OCI-LY7 (cell line): Measurements from ENCODE around the gene KCND3. TPM values are rescaled to one million over a fixed set of nuclear protein-coding genes. Genes with fewer than 3 reads are reported as not detected.

Experiments used
- BruUV-seq: library from RNA; stranded (reverse); fragments of 400-500 nt; replicated peaks from 2 replicates; lab custom pipeline; 2021; lab: Mats Ljungman, UMichigan
- CTCF ChIA-PET: fragments of 300-600 bp; sonication (Branson Sonifier 250); formaldehyde crosslinking; loops from one replicate; lab custom pipeline; 2022; ENCODE audit warnings: antibody characterized with exemption; ENCODE audit not compliant: unreplicated experiment; lab: Charles Lee
- POLR2A ChIA-PET: fragments of 300-600 bp; sonication (Branson Sonifier 250); formaldehyde crosslinking; loops from one replicate; lab custom pipeline; 2022; ENCODE audit warnings: antibody characterized with exemption; lab: Charles Lee
- DNase-seq: peaks from one replicate; pipeline ENCODE4 v3.0.0-alpha.2; 2015; ENCODE audit warnings: low spot score
- H2AFZ ChIP-seq: fragments of 200-600 bp; sonication (generic), shearing (Covaris generic); 2 replicates; pipeline ENCODE4 v1.6.1; 2014; ENCODE audit warnings: mild to moderate bottlenecking, antibody characterized with exemption, low read length, moderate library complexity
- H3K27ac ChIP-seq: fragments of 200-600 bp; sonication (generic); 2 replicates; pipeline ENCODE4 v1.5.1; 2014; ENCODE audit warnings: mixed run types, low read depth, mild to moderate bottlenecking, moderate library complexity, low read length, inconsistent platforms; ENCODE audit not compliant: poor library complexity, severe bottlenecking
- H3K36me3 ChIP-seq: fragments of 200-600 bp; sonication (generic); 2 replicates; pipeline ENCODE4 v1.6.1; 2014; ENCODE audit warnings: mild to moderate bottlenecking, antibody characterized with exemption, low read length, moderate library complexity, mixed read lengths; ENCODE audit not compliant: insufficient read depth
- H3K4me1 ChIP-seq: fragments of 200-600 bp; sonication (generic); 2 replicates; pipeline ENCODE4 v1.5.1; 2014; ENCODE audit warnings: mild to moderate bottlenecking, low read length; ENCODE audit not compliant: insufficient read depth, poor library complexity, severe bottlenecking
- H3K4me2 ChIP-seq: fragments of 200-600 bp; sonication (generic); 2 replicates; pipeline ENCODE4 v1.6.1; 2014; ENCODE audit warnings: mild to moderate bottlenecking, low read length
- H3K4me3 ChIP-seq: fragments of 200-600 bp; sonication (generic); 2 replicates; pipeline ENCODE4 v1.5.1; 2014; ENCODE audit warnings: mild to moderate bottlenecking, low read depth, low read length; ENCODE audit not compliant: poor library complexity, severe bottlenecking
- H3K79me2 ChIP-seq: fragments of 200-600 bp; sonication (generic); 2 replicates; pipeline ENCODE4 v1.6.1; 2016; ENCODE audit warnings: low read depth, mild to moderate bottlenecking, low read length, moderate library complexity, mixed read lengths; ENCODE audit not compliant: insufficient read depth
- H3K9me2 ChIP-seq: fragments of 200-600 bp; sonication (generic); 2 replicates; pipeline ENCODE4 v1.6.1; 2016; ENCODE audit warnings: mild to moderate bottlenecking, low read length, mixed read lengths; ENCODE audit not compliant: insufficient read depth
- H3K9me3 ChIP-seq: fragments of 200-600 bp; sonication (generic); 2 replicates; pipeline ENCODE4 v1.6.1; 2014; ENCODE audit warnings: mild to moderate bottlenecking, mixed run types, low read length, mixed read lengths
- H4K20me1 ChIP-seq: fragments of 200-600 bp; sonication (generic); 2 replicates; pipeline ENCODE4 v1.6.1; 2014; ENCODE audit warnings: mild to moderate bottlenecking, antibody characterized with exemption, low read length, moderate library complexity, mixed read lengths; ENCODE audit not compliant: insufficient read depth
- EZH2phosphoT487 ChIP-seq: fragments of 200-600 bp; sonication (generic); IDR thresholded peaks from 2 replicates; pipeline ENCODE4 v1.6.1; 2018; ENCODE audit warnings: low read depth, borderline replicate concordance, mild to moderate bottlenecking, mixed run types, antibody characterized with exemption, low read length, moderate library complexity, mixed read lengths
- intact Hi-C: fragments of 100-400 bp; cut with micrococcal nuclease; formaldehyde crosslinking; loops from one replicate; pipeline ENCODE4 v1.10.0; 2022; ENCODE audit not compliant: unreplicated experiment
- total RNA-seq, 2 experiments: library from RNA; depleted of rRNA in 1 of 2; stranded (reverse); fragments of >200 nt in 1 of 2; shearing (Covaris generic) in 1 of 2; gene quantifications; 2 replicates each; pipeline ENCODE4 v1.2.3, GENCODE V29; 2014 to 2022
- TF ChIP-seq, protein P1 (sequence below): fragments of 200-600 bp; sonication (generic); conservative IDR thresholded peaks from 2 replicates; pipeline ENCODE4 v1.5.1; 2014; ENCODE audit warnings: mild to moderate bottlenecking, antibody characterized with exemption, low read length, moderate library complexity, mixed read lengths

Gene KCND3
- total RNA-seq, 2 experiments from 2014 or later: not detected

DNA sequence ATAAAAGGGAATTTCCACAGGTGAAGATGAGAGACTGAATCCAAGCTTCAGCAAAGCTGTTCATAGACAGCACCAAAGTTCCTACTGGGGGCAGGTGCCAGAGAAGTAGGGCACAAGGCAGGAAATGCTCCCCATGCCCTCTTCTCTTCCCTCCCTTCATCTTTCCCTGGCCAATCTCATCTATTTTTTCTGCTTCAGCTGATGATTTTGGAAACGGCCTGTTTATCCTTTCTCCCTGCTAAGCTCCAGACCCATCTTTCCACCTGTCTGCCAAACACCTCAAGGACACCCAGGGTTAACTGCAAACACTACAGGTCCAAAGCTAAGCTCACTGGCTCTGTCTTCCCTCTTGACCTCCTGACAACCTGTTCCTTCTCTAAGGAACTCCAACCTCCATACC, 18.1 kb downstream of the KCND3 start:
- no peaks in the 10 kb centered on the region for H4K20me1 ChIP-seq
- no peaks in the 10 kb centered on the region for H3K36me3 ChIP-seq
- no peak overlapping the region for H3K4me3 ChIP-seq
- no peaks in the 10 kb centered on the region for H3K9me3 ChIP-seq
- no peak overlapping the region for H2AFZ ChIP-seq
- ChIA-PET POLR2A (interaction anchor here (0.7 to 0.9 kb wide), 2 partner anchors 10 to 70 kb away, joined by 3 to 6 read pairs; no protein-coding TSS in a partner anchor), CTCF (no interaction called here)
- TF ChIP-seq, protein P1, sequence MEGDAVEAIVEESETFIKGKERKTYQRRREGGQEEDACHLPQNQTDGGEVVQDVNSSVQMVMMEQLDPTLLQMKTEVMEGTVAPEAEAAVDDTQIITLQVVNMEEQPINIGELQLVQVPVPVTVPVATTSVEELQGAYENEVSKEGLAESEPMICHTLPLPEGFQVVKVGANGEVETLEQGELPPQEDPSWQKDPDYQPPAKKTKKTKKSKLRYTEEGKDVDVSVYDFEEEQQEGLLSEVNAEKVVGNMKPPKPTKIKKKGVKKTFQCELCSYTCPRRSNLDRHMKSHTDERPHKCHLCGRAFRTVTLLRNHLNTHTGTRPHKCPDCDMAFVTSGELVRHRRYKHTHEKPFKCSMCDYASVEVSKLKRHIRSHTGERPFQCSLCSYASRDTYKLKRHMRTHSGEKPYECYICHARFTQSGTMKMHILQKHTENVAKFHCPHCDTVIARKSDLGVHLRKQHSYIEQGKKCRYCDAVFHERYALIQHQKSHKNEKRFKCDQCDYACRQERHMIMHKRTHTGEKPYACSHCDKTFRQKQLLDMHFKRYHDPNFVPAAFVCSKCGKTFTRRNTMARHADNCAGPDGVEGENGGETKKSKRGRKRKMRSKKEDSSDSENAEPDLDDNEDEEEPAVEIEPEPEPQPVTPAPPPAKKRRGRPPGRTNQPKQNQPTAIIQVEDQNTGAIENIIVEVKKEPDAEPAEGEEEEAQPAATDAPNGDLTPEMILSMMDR: no peak
- TF ChIP-seq EZH2phosphoT487: no peak
- no peak for DNase-seq
- intact Hi-C loops: no loop called here
- no peak overlapping the region for H3K27ac ChIP-seq
- no TSS peak for BruUV-seq
- no peaks in the 10 kb centered on the region for H3K4me1 ChIP-seq
- no peaks in the 10 kb centered on the region for H3K9me2 ChIP-seq
- no peaks in the 10 kb centered on the region for H3K79me2 ChIP-seq
- H3K4me2 ChIP-seq: no peak overlapping the region

DNA sequence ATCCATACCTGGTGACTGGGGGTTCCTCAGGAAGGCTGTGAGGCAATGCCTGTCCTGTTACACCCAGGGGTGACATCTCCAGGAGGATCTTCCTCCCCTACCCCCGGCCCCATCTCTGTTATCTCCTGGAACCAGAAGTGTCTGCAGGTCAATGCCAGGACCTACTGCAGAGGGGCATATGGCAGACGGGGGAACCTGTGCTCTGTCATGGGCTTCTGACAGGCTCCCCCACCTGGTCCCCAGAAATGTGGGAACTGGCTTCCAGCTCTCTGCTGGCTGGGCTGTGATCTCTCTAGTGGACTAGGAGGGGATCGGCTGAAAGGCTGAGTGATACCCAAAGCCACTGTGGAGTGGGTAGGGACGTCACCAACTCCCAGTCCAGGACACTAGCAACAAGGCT, 21.0 kb downstream of the KCND3 start:
- DNase-seq: no peak
- CTCF ChIA-PET: no interaction called here

DNA sequence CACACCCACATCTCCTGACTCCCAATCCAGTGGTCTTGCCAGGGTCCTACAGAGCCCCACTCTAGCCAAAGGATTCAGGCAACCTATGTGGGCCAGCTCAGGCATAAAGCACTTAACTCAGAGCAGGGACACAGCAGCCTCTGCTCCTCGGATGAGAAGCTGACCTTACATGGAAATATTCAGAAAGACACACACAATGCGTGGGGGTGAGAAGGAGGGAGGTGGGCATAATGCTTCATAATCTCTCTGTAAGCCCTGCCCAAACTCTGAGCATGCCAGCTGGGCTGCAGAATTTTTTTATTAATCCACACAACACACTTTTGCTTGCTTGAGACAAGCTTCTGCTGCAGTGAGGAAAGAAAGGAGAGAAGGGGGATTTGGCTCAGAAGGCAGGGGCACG, 21.6 kb downstream of the KCND3 start:
- Histone ChIP-seq H3K36me3 (no peaks in the 10 kb centered on the region), H3K9me3 (no peaks in the 10 kb centered on the region), H3K4me3 (no peak overlapping the region), H3K27ac (no peak overlapping the region), H4K20me1 (no peaks in the 10 kb centered on the region), H2AFZ (no peak overlapping the region), H3K9me2 (no peaks in the 10 kb centered on the region), H3K4me2 (no peak overlapping the region), H3K4me1 (no peaks in the 10 kb centered on the region), H3K79me2 (no peaks in the 10 kb centered on the region)
- intact Hi-C loops: no loop called here
- no peak for DNase-seq
- TF ChIP-seq EZH2phosphoT487: no peak
- TF ChIP-seq, protein P1: no peak
- ChIA-PET POLR2A (no interaction called here), CTCF (no interaction called here)
- BruUV-seq: no TSS peak

More for the DNA sequence above, 21.0 kb downstream of the KCND3 start:
- POLR2A ChIA-PET: no interaction called here
- no peak for TF ChIP-seq EZH2phosphoT487
- TF ChIP-seq, protein P1: no peak
- intact Hi-C loops: no loop called here
- H3K27ac ChIP-seq: no peak overlapping the region
- no peak overlapping the region for H3K4me2 ChIP-seq
- no peak overlapping the region for H3K4me3 ChIP-seq
- H2AFZ ChIP-seq: no peak overlapping the region
- no peaks in the 10 kb centered on the region for H4K20me1 ChIP-seq
- no peaks in the 10 kb centered on the region for H3K9me2 ChIP-seq
- H3K36me3 ChIP-seq: no peaks in the 10 kb centered on the region
- no TSS peak for BruUV-seq
- H3K9me3 ChIP-seq: no peaks in the 10 kb centered on the region
- H3K4me1 ChIP-seq: no peaks in the 10 kb centered on the region
- H3K79me2 ChIP-seq: no peaks in the 10 kb centered on the region
